Placental epithelial cell (primary cell): ENCODE data around the gene ULK4. TPM values are rescaled to one million over a fixed set of nuclear protein-coding genes. Genes with fewer than 3 reads are reported as not detected.

Experiments used
- small RNA-seq: library from RNA; depleted of rRNA; stranded (forward); fragments of <200 nt; gene quantifications from one replicate; pipeline ENCODE3, GENCODE V24; 2012
- total RNA-seq: library from RNA; depleted of rRNA; stranded (reverse); fragments of >200 nt; gene quantifications from 2 replicates; pipeline ENCODE4 v1.2.3, GENCODE V29; 2012

The ULK4 gene
- total RNA-seq = 11.4 and 22.4 TPM in 2 replicates

GRCh38 chr3:41961751-41962679 is at the start of gene ULK4:
TSS of gene ULK4 (minus strand) at chr3:41962103. CDS start at chr3:41954759, 7,344 bp downstream.

DNA sequence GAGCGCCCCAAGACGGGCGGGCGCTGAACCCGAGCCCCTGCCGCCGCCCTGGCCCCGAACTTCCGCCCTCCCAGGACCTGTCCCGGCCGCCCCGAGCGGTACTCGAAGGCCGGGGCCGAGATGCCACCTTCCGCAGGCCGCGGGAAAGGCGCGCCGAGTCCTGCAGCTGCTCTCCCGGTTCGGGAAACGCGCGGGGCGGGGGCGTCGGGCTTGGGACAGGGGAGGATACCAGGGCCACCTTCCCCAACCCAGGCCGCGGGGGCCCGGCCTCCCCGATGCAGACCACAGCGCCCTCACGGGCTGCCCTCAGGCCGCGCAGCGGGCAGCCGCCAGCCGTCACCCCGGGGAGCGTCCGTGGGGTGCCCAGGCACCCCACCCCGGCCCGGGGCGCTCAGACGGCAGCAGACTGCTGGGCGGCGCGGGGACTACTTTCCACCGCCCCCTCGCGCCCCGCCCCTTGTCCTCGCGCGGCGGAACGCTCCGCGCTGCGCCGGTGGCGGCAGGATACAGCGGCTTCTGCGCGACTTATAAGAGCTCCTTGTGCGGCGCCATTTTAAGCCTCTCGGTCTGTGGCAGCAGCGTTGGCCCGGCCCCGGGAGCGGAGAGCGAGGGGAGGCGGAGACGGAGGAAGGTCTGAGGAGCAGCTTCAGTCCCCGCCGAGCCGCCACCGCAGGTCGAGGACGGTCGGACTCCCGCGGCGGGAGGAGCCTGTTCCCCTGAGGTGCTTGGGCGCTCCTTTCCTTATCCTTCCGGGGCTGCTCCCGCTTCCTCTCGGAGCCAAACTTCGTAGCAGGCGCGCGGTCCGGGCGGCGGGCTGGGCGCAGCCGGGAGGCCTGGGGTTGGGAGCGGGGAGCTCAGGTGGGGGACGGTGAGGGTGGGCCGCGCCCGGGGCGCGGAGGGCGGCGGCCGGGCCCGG is 762.7 kb downstream of the ULK4 start, which contains the start of gene CTNNB1:
Gene CTNNB1 (plus strand): TSS at position 556 of the 916 bp plus-strand sequence. CDS start 24,564 bp downstream, outside the sequence.

Small RNAs within 50 kb of the gene (small RNA-seq; reads per million reads assigned to genes)
- gene ATP6V0E1P2 (not detected), gene RF00019 (not detected), gene RF00096 (not detected), gene RF00602 (not detected)

Other genes with a start within 250 kb of the ULK4 start
- 25.1 and 44.8 TPM in 2 replicates for gene TRAK1, start 129.3 kb upstream of the ULK4 start, total RNA-seq